GM10847 (cell line): Measurements from ENCODE around the gene DMRT2.

ENCODE experiments used
- POLR2A ChIP-seq: IDR thresholded peaks from 2 replicates; pipeline ENCODE4 v1.6.1; 2011; ENCODE audit not compliant: insufficient read length; ENCODE audit errors: extremely low read depth

DMRT2 gene

GRCh38 chr9:1031951-1032601, 18.1 kb upstream of the DMRT2 start:
- no peak for TF ChIP-seq POLR2A

GRCh38 chr9:1034271-1034670, 15.9 kb upstream of the DMRT2 start:
- TF ChIP-seq POLR2A, result no peak

GRCh38 chr9:1039589-1039988, 10.6 kb upstream of the DMRT2 start:
- no peak for TF ChIP-seq POLR2A

- no peak for TF ChIP-seq POLR2A
Observed at GRCh38 chr9:1042466-1042865, 7.7 kb upstream of the DMRT2 start.

- no peak for TF ChIP-seq POLR2A
Observed at GRCh38 chr9:1044643-1045042, 5.5 kb upstream of the DMRT2 start.

- TF ChIP-seq POLR2A, result no peak
Observed at GRCh38 chr9:1046639-1047572, 3.3 kb upstream of the DMRT2 start.

- TF ChIP-seq POLR2A, result no peak
Observed at GRCh38 chr9:1047591-1048230, 2.4 kb upstream of the DMRT2 start.

GRCh38 chr9:1048231-1048619, 1.9 kb upstream of the DMRT2 start:
- TF ChIP-seq POLR2A, result no peak

GRCh38 chr9:1048811-1049210, 1.3 kb upstream of the DMRT2 start:
- no peak for TF ChIP-seq POLR2A

GRCh38 chr9:1049641-1050040, 516 bp upstream of the DMRT2 start:
- TF ChIP-seq POLR2A, result no peak

GRCh38 chr9:1051210-1051583, 1.0 kb downstream of the DMRT2 start:
- no peak for TF ChIP-seq POLR2A

GRCh38 chr9:1051584-1052275, 1.6 kb downstream of the DMRT2 start:
- TF ChIP-seq POLR2A, result no peak

GRCh38 chr9:1052365-1053281, 2.5 kb downstream of the DMRT2 start:
- no peak for TF ChIP-seq POLR2A

GRCh38 chr9:1053282-1053621, 3.1 kb downstream of the DMRT2 start:
- TF ChIP-seq POLR2A, result no peak
